Right hindlimb (tissue), 1 donor: ENCODE data around the gene CRADD.
"Not testable (repeated sequence)": the region's sequence is repeated elsewhere in the genome, so short reads cannot be mapped to it uniquely, and the experiment has no call there.

ENCODE experiments used
- DNase-seq: peaks from one replicate; pipeline ENCODE4 v3.0.0-alpha.2; 2018

CRADD gene

DNA sequence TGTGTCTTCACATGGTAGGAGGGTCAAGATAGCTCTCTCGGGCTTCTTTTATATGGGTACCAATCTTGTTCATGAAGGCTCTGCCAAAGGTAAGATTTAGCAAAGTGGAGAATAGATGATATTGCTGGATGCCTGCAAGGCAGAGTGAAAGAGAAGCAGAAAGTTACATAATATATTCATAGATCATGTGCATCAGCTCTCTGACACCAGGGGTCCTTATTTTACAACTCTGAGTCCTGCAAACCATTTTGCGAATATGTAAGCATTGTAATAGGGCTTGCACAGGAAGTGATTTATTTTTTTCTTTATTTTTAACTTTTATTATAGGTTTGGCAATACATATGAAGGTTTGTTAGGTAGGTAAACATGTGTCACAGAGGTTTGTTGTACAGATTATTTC lies 31.8 kb downstream of the CRADD start:
- DNase-seq = no peak

DNA sequence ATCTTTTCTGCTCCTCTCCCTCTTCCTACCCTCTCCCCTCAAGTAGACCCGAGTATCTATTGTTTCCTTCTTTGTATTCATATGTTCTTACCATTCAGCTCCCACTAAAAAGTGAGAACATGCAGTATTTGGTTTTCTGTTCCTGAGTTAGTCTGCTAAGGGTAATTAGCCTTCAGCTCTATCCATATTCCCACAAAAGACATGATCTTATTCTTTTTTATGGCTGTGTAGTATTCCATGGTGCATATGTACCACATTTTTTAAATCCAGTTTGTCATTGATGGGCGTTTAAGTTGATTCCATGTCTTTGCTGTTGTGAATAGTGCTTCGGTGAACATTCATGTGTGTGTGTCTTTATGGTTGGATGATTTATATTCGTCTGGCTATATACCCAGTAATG lies 32.2 kb downstream of the CRADD start:
- no peak for DNase-seq

DNA sequence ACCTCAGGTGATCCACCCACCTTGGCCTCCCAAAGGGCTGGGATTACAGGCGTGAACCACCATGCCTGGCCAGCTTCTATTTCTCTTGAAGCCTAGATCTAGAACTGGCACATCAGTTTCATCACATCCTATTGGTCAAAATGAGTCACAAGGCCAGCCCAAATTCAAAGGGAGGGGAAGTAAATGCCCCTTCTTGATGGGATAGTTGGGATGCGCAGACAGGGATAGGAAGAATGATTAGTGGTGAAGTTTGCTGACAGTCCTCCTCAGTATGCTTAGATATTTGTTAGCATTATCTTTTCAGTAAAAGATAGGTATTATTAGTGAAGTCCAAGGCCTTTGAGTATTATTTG lies 33.4 kb downstream of the CRADD start:
- DNase-seq = no peak

DNA sequence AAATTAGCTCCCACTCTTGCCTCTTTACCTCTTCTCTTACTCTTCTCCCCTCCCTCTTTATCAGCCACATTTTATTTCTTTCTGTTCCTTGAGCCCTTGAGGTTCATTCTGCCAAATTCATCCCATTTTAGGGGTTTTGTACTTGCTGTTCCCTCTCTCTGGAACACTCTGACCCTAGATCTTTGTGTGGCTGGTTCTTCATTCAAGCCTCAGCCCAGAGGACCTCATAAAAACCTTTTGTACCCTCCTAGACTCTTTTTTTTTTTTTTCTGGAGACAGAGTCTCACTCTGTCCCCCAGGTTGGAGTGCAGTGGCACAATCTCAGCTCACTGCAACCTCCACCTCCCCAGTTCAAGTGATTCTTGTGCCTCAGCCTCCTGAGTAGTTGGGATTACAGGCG lies 34.3 kb downstream of the CRADD start:
- DNase-seq = not testable (repeated sequence)

DNA sequence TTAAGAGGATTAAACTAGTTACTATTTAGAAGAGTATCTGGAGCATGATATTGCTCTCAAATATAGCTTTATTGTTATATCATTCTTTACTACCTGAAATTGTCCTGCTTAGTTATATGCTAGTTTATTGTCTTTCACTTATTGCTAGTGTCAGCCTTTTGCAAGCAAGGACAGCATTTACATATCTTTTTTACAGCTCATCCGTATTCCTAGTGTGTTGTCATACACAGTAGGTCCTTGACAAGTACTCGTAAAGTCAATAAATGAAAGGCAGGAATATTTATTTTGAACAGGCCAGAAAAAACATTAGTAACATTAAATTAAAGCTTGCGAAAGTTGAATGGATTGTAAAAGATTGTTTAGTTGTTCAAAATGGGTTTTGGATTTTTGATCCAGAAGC lies 35.0 kb downstream of the CRADD start:
- no peak for DNase-seq

GRCh38 chr12:93713060-93713459 lies 35.9 kb downstream of the CRADD start:
- DNase-seq = no peak

GRCh38 chr12:93713800-93714199 lies 36.6 kb downstream of the CRADD start:
- no peak for DNase-seq

DNA sequence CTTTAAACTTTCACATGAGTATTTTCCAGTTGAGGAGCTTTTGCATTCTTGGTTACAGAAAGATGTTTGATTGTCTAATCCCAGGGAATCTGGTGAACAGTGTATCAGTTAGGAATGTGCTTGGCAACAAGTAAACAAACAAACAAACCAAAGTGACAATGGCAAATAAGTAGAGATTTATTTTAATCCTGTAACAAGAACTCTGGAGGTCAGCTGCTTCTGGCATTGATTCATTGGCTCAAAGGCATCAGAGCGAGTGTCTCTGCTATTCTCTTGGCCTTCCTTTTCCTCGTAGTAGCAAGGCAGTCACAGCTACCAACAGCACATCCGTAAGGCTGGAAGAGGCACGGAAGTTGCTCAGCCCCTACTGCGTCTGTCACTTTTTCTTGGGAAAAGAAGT lies 37.2 kb downstream of the CRADD start:
- no peak for DNase-seq

DNA sequence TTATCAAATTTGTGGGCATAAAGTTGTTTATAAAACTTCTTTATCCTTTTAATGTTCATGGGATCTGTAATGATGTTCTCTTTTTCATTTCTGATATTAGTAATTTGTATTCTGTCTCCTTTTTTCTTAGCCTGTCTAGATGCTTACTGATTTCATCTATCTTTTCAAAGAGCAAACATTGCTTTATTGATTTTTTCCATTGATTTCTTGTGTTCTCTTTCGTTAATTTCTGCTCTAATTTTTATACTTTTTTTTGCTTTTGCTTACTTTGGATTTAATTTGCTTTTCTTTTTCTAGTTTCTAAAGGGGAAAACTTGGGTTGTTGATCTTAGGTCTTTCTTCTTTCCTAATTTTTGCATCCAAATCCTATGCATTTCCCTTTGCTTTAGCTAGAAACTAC lies 42.5 kb downstream of the CRADD start:
- DNase-seq = no peak

DNA sequence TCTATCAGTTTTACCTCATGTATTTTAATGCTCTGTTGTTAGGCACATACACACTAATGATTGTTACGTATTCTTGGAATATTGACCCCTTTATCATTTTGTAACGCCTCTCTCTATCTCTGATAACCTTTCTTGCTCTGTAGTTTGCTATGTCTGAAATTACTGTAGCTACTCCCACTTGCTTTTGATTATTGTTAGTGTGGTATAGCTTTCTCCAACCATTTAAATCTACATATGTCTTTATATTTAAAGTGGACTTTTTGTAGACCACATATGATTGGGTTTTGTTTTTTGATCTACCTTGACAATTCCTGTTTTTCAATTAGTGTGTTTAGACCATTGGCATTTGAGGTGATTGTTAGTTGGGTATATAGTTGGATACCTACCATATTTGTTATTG lies 43.4 kb downstream of the CRADD start:
- DNase-seq = no peak

DNA sequence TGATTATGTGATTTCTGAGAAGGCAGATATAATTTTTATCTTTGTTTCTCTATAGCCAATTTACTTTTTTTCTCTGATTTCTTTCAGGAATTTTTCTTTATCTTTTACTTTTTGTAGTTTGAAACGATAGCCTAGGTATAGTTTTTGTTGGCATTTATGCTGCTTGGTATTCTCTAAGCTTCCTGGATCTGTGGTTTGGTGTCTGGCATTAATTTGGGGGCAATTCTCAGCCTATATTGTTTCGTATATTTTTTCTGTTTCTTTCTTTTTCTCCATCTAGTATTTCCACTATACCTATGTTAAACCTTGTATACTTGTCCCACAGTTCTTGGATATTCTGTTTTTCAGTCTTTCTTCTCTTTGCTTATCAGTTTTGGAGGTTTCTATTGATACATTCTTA lies 45.0 kb downstream of the CRADD start:
- no peak for DNase-seq

DNA sequence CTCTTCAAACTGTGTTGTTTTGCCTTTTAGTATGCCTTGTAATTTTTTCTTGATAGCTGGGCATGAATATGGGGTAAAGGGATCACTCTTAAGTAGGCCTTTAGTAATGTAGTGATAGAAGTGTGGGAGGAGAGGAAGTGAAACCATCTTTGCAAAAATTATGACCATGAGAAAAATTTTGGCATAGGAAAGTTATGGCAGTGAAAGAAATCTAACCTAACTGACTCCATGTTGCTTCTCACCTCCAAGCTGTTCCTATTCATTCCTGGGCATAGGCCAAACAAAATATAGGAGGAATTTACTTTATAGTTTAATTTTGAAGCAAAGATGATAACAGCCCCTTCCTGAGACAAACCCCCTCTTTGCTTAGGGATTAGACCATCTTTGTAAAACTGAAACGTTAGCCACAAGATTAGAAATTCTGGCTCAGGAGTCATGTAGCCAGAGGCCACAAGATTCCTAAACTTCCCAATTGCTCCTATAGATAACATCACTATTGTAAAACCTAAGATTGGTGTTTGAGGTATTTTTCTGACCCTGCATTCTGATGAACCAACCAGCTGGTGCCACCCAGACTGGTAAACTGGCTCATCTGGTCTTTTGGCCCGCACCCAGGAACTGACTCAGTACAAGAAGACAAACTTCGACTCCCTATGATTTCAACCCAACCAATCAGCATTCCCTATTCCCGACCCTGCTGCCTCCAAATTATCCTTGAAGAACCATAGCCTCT lies 45.8 kb downstream of the CRADD start:
- no peak for DNase-seq

GRCh38 chr12:93723568-93723930 lies 46.4 kb downstream of the CRADD start:
- no peak for DNase-seq

DNA sequence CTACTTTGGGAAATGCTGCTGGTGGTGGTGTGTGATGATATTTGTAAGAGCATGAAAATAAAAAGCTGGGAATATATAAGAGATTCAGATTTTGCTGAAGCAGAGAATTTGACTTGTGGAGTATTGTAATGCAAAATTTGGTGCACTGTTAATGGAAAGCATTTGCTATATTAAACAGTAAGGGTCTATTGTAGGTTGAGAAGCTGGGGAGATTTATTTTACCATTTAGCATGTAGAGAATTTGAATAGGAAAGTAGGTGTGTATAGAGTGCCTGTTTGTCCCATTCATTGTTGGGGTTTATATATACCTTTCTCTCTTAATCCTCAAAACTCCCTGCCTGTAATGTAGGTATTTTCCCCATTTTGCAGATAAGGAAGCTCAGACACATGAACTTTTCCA lies 48.4 kb downstream of the CRADD start:
- DNase-seq = no peak

GRCh38 chr12:93727195-93727811 lies 50.1 kb downstream of the CRADD start:
- DNase-seq = no peak

GRCh38 chr12:93727911-93728310 lies 50.7 kb downstream of the CRADD start:
- no peak for DNase-seq

GRCh38 chr12:93729934-93730333 lies 52.8 kb downstream of the CRADD start:
- no peak for DNase-seq

GRCh38 chr12:93733358-93733757 lies 56.2 kb downstream of the CRADD start:
- no peak for DNase-seq

- no peak for DNase-seq
These were observed 56.8 kb downstream of the CRADD start for GRCh38 chr12:93733928-93734327.

DNA sequence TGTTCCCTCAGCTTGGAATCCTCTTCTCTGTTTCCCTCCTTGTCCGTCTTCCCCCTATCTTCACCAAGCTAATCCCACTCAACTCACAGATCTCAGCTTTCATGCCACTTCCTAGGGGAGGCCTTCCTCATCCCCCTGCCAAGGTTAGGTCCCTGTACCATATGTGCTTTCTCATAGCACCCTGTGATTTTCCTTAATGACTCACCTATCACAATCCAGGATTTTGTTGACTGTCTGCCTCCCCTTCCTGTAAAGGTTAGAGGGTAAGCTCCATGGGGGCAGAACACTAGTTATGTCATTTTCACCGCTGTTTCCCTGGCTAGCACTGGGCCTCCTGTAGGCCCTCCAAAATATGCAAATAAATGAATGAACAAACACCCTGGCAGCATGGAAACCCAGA lies 57.6 kb downstream of the CRADD start:
- DNase-seq = no peak

- DNase-seq = no peak
These were observed 59.5 kb downstream of the CRADD start for GRCh38 chr12:93736640-93737178.

GRCh38 chr12:93737457-93738198 lies 60.5 kb downstream of the CRADD start:
- no peak for DNase-seq

- no peak for DNase-seq
These were observed 61.3 kb downstream of the CRADD start for GRCh38 chr12:93738199-93739058.
